ENCODE data around the gene UTY. TPM values are rescaled to one million over a fixed set of nuclear protein-coding genes. Genes with fewer than 3 reads are reported as not detected.

Gene UTY
- total and polyA plus RNA-seq, 2 donors (not counting 3 experiments of a cell fraction or from before 2014, with no cell fraction given) = 4.8 to 17.9 TPM

DNA sequence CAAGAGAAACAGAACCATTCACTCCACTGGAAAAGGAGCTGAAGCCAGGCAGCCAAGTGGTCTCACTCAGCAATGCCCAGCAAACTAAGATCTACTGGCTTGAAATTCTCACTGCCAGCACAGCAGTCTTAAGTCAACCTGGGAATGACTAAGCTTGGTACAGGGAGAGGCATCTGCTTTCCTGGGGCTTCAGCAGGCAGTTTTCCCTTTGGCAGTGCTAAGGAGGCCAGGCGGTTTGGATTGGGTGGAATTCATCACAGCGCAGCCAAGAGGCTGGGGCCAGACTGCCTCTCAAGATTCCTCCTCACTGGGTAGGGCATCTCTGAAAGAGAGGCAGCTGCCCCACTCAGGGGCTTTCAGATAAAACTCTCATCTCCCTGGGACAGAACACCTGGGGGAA is 149.2 kb downstream of the UTY start:
- POLR2A ChIA-PET = no interaction called here

More for the DNA sequence above, 149.2 kb downstream of the UTY start:
- no peaks in the 10 kb centered on the region for H3K9me1 ChIP-seq (replicated peaks; ENCODE audit: control insufficient read depth, extremely low read depth, insufficient read depth, low read length)
- H3K4me1 ChIP-seq (ENCODE audit: control insufficient read depth, extremely low read depth, insufficient read depth, low read length) = no peaks in the 10 kb centered on the region
- TF ChIP-seq MYC (IDR thresholded peaks at IDR 0.05; ENCODE audit: low read depth, low read length) (no peak), POLR2A (IDR thresholded peaks at IDR 0.05; ENCODE audit: low read depth, low read length) (no peak), JUN (IDR thresholded peaks at IDR 0.05; ENCODE audit: borderline replicate concordance, insufficient read depth, insufficient read length, low read depth) (no peak), FOS (IDR thresholded peaks at IDR 0.05; ENCODE audit: borderline replicate concordance, insufficient read depth, low read length) (no peak), EZH2 (IDR thresholded peaks at IDR 0.05; ENCODE audit: borderline replicate concordance, low read depth, low read length, severe bottlenecking) (no peak), GATA2 (IDR thresholded peaks at IDR 0.05; ENCODE audit: insufficient read depth, insufficient read length, low read depth, low read length) (no peak), POLR2AphosphoS5 (IDR thresholded peaks at IDR 0.05; ENCODE audit: insufficient read depth, low read depth, low read length) (no peak)
- TF ChIP-seq, protein P1, sequence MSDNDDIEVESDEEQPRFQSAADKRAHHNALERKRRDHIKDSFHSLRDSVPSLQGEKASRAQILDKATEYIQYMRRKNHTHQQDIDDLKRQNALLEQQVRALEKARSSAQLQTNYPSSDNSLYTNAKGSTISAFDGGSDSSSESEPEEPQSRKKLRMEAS (IDR thresholded peaks at IDR 0.05; ENCODE audit: insufficient read depth, insufficient read length) = no peak
- TF ChIP-seq, protein P2, sequence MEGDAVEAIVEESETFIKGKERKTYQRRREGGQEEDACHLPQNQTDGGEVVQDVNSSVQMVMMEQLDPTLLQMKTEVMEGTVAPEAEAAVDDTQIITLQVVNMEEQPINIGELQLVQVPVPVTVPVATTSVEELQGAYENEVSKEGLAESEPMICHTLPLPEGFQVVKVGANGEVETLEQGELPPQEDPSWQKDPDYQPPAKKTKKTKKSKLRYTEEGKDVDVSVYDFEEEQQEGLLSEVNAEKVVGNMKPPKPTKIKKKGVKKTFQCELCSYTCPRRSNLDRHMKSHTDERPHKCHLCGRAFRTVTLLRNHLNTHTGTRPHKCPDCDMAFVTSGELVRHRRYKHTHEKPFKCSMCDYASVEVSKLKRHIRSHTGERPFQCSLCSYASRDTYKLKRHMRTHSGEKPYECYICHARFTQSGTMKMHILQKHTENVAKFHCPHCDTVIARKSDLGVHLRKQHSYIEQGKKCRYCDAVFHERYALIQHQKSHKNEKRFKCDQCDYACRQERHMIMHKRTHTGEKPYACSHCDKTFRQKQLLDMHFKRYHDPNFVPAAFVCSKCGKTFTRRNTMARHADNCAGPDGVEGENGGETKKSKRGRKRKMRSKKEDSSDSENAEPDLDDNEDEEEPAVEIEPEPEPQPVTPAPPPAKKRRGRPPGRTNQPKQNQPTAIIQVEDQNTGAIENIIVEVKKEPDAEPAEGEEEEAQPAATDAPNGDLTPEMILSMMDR (IDR thresholded peaks at IDR 0.05; ENCODE audit: extremely low read depth in 1 of 2, insufficient read depth in 1 of 2, low read depth in 1 of 2, low read length in 2 of 2) = no peak
- DNase-seq (ENCODE audit: low read depth, low spot score) (no peak), FAIRE-seq (peak; percentile 37)
- no peak overlapping the region for H3K4me2 ChIP-seq (ENCODE audit: insufficient read depth, low read length)
- no peaks in the 10 kb centered on the region for H3K9me3 ChIP-seq (replicated peaks; ENCODE audit: control insufficient read depth, insufficient read depth, low read length)
- H3K27me3 ChIP-seq (ENCODE audit: control insufficient read depth in 2 of 2, insufficient read depth in 2 of 2, low read length in 2 of 2) = no peaks in the 10 kb centered on the region
- H3K9ac ChIP-seq (replicated peaks; ENCODE audit: extremely low read depth, insufficient read depth, low read length) = no peak overlapping the region
- H3K27ac ChIP-seq (ENCODE audit: insufficient read depth, low read depth, low read length) = no peak overlapping the region
- H3K36me3 ChIP-seq (ENCODE audit: control insufficient read depth in 2 of 2, extremely low read depth in 1 of 2, insufficient read depth in 2 of 2, low read length in 2 of 2) = peaks cover 0 to 2% of the 10 kb centered on the region in 2 experiments
- no peaks in the 10 kb centered on the region for H4K20me1 ChIP-seq (replicated peaks; ENCODE audit: control insufficient read depth, extremely low read depth, insufficient read depth, low read length)
- no TSS peak for BruUV-seq (replicated peaks)
- H2AFZ ChIP-seq (ENCODE audit: low read depth, low read length) = no peak overlapping the region
- CTCF ChIA-PET = interaction anchor here (4.0 kb wide), 1 partner anchor 13 kb away, joined by 19 read pairs; no protein-coding TSS in a partner anchor
- dilution Hi-C loops (cut with MboI; ENCODE audit: extremely low pct_ligation_motif_present, low sequenced_read_pairs) = no loop called here
- intact Hi-C loops (cut with micrococcal nuclease) = no loop called here
- no peaks in the 10 kb centered on the region for H3K79me2 ChIP-seq (ENCODE audit: control insufficient read depth, insufficient read depth, low read length)
- H3K4me3 ChIP-seq (replicated peaks in 1 of 3; ENCODE audit: insufficient read depth in 1 of 3, low read depth in 1 of 3, low read length in 3 of 3) = no peak overlapping the region
